ENCODE data around the gene WNT6. TPM values are rescaled to one million over a fixed set of nuclear protein-coding genes. Genes with fewer than 3 reads are reported as not detected.

Gene WNT6
- total RNA-seq, 1 experiment from 2014 or later: 1.4 TPM

GRCh38 chr2:218829868-218830451 is 29.6 kb upstream of the WNT6 start:
- Histone ChIP-seq H3K27me3 (ENCODE audit: insufficient read depth, low read length) (no peaks in the 10 kb centered on the region), H3K9ac (ENCODE audit: low read length) (no peak overlapping the region), H4K20me1 (ENCODE audit: insufficient read depth) (no peaks in the 10 kb centered on the region), H3K4me3 (replicated peaks in 1 of 2; ENCODE audit: low read depth in 1 of 2, low read length in 2 of 2) (no peak overlapping the region), H3K79me2 (ENCODE audit: insufficient read depth, low read length) (no peaks in the 10 kb centered on the region), H3K27ac (ENCODE audit: low read depth, low read length) (no peak overlapping the region), H3K9me3 (ENCODE audit: control insufficient read depth in 1 of 2, insufficient read depth in 1 of 2, low read depth in 1 of 2, low read length in 2 of 2) (no peaks in the 10 kb centered on the region), H3K4me1 (ENCODE audit: control insufficient read depth in 1 of 2, insufficient read depth in 2 of 2, low read length in 2 of 2) (peaks cover 23 to 35% of the 10 kb centered on the region in 2 experiments), H3K36me3 (ENCODE audit: control insufficient read depth in 1 of 2, insufficient read depth in 2 of 2, low read length in 2 of 2) (no peaks in the 10 kb centered on the region), H2AFZ (ENCODE audit: low read depth, low read length, poor library complexity, severe bottlenecking) (no peak overlapping the region), H3K9me2 (ENCODE audit: insufficient read depth) (no peaks in the 10 kb centered on the region), H3K4me2 (ENCODE audit: low read length) (no peak overlapping the region)
- no peak for DNase-seq (ENCODE audit: low read depth, low spot score)
- RAD21 ChIA-PET (ENCODE audit: low non-redundant PET in 1 of 2, low total read pairs in 2 of 2, uncharacterized antibody in 2 of 2, unreplicated experiment in 2 of 2): no interaction called here
- POLR2A ChIA-PET: no interaction called here
- TF ChIP-seq CTCF (IDR thresholded peaks at IDR 0.05 in 2 of 3, conservative IDR thresholded peaks at IDR 0.05 in 1 of 3; ENCODE audit: borderline replicate concordance in 1 of 3, insufficient read depth in 1 of 3, low read depth in 2 of 3, low read length in 2 of 3) (no peak), ZFX (IDR thresholded peaks at IDR 0.05) (no peak), TCF7L2 (IDR thresholded peaks at IDR 0.05; ENCODE audit: borderline replicate concordance, extremely low read depth, insufficient read depth, insufficient read length) (no peak), ELF1 (IDR thresholded peaks at IDR 0.05; ENCODE audit: borderline replicate concordance, low read depth) (no peak), MAX (IDR thresholded peaks at IDR 0.05) (no peak), POLR2A (IDR thresholded peaks at IDR 0.05; ENCODE audit: borderline replicate concordance, extremely low read depth, insufficient read depth, insufficient read length) (no peak), CBX3 (IDR thresholded peaks at IDR 0.05; ENCODE audit: low read depth) (no peak), ZBTB33 (IDR thresholded peaks at IDR 0.05; ENCODE audit: extremely low read depth, insufficient replicate concordance, low read length) (no peak), JUND (IDR thresholded peaks at IDR 0.05) (no peak), YY1 (IDR thresholded peaks at IDR 0.05; ENCODE audit: extremely low read depth, insufficient replicate concordance, low read depth, low read length) (no peak), ATF3 (IDR thresholded peaks at IDR 0.05) (no peak), FOSL1 (IDR thresholded peaks at IDR 0.05; ENCODE audit: low read depth) (no peak), EGR1 (IDR thresholded peaks at IDR 0.05; ENCODE audit: low read depth) (no peak)
- no TSS peak for BruUV-seq (replicated peaks)
- no peak for ATAC-seq
- CTCF ChIA-PET: no interaction called here
- intact Hi-C loops (cut with micrococcal nuclease): no loop called here

Data from HCT116 (cell line).